Suppressor macrophage treated with lipopolysaccharide for 1 hour (primary cell): ENCODE measurements around the gene LCE1D.
A peak's percentile ranks its signal among the peaks of the same experiment; 100 is the strongest.

Experiments
- DNase-seq, 3 donors: peaks; one replicate each; pipeline ENCODE4 v3.0.0-alpha.2; 2020 to 2022

The LCE1D gene, protein sequence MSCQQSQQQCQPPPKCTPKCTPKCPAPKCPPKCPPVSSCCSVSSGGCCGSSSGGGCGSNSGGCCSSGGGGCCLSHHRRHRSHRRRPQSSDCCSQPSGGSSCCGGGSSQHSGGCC

DNA sequence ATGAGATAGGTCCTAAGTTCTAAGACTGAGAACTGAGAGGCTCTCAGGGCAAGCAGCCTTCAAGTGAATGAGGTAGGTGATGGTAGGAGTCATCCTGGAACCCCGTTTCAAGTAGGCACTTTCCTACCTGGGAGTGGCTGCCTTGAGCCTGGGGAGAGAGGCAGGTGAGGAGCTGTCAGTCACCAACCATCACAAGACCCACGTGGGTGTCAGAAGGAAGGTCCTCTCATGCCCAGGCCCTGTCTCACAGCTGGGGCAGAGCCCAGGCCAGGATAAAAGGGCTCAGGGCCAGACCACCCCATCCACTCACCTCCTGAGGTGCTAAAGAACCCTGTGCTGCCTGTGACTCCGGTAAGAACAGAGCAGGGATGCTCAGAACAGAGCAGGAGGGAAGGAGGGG, at the start of gene LCE1D:
TSS of gene LCE1D (plus strand) at position 301 of the 400 bp plus-strand sequence. CDS start 1,074 bp downstream, outside the sequence.
- no peak for DNase-seq

DNA sequence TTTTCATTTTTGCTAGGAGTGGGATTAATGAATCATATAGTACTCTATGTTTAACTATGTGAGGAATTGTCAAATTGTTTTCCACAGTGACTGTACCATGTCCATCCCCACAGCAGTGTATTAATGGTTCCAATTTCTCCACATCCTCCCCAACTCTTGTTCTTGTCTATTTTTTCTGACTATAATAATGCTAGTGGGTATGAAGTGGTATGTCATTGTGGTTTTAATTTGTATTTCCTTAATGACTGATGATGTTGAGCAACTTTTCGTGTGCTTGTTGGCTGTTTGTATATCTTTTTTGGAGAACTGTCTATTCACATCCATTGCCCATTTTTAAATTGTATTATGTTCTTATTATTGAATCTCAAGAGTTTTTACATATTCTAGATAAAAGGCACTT, 48.7 kb upstream of the LCE1D start:
- no peak for DNase-seq

DNA sequence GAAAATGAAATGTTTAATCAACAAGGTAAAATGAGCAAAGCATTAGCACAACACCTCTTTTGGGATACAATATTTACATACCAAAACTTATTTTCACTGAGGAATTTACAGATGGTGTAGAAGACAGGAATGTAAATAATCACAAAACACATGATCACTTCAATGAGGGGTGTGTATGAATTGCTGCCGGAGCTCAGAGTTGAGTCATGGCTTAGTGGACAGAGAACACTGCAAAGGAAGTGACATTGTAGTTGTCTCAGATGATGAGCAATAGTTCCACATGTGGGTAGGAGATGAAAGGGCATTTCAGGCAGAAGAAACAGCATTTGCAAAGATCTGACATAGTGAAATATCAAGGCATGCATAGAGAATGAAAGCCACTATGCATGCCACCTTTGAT, 44.3 kb upstream of the LCE1D start:
- DNase-seq = peak; percentile 9 to 45 (median 13)

DNA sequence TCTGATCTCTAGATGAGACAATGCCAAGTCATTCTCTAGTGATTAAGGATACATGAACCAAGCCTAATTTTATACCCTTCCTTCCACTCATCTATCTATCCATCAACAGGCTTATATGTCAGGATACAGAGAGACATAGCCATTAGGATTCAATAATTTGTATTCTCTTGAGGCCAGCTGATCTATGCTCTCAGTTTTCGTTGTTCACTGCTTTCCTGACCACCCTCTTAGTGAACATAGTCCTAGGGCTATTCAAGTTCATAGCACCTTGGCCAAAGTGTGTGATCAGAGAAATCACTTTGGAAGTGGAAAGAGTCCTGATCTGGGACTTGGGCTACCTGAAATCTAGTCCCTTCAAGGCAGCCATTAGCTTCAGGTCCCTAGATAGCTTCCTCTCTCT, 42.9 kb upstream of the LCE1D start:
- no peak for DNase-seq

DNA sequence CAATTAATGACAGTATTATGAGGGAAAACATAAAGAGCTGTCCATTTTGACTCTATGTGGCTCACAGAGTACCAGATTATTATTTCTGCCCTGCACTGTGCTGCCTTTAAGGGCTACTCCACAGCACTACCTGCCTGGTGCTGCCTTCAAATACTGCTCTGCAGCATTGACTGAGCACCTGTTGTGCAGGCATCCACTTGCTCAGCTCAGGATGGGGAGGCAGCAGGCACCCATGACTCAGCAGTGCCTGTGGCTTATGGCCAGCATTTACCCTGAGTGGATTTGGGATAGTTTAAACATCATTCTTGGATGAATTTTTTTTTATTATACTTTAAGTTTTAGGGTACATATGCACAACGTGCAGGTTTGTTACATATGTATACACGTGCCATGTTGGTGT, 39.6 kb upstream of the LCE1D start:
- DNase-seq = no peak

DNA sequence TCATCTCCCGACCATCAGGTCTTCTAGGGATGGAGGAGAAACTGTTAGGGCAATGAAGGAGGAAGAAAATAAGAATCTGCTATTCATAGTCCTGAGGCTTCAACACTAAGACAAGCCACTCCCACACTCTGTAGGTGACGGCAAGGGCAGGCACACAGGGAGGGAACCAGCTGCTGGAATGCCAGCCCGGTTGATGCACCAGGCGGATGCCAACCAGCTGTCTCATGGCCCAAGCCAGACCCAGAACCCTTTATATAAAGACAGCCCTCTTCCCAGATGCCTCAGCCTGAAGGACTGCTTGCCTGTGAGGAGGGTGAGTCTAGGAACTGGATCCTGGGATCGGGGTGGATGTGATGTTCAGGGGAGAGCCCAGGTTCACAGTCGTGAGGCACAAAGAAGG, 38.8 kb upstream of the LCE1D start, which contains the start of gene KPRP:
TSS of gene KPRP (plus strand) at position 279 of the 400 bp plus-strand sequence. CDS start 1,564 bp downstream, outside the sequence.
- DNase-seq = no peak

DNA sequence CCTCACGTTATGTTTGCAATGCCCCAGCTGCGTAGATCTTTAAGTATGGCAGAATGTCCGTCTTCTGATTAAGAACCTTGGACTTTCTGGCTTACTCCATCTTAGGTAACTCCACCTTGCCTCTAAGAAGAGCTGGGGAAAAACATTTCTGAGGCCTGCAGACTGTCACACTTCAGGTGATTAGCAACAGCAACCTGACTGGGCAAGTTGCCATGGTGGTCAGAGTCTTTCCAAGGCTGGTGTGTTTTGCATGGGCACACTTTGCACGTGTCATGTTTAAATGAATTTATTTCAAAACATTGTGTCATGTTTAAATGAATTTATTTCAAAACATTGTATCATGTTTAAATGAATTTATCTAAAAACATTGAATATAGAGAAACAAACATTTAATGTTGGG, 37.9 kb upstream of the LCE1D start:
- DNase-seq = no peak

DNA sequence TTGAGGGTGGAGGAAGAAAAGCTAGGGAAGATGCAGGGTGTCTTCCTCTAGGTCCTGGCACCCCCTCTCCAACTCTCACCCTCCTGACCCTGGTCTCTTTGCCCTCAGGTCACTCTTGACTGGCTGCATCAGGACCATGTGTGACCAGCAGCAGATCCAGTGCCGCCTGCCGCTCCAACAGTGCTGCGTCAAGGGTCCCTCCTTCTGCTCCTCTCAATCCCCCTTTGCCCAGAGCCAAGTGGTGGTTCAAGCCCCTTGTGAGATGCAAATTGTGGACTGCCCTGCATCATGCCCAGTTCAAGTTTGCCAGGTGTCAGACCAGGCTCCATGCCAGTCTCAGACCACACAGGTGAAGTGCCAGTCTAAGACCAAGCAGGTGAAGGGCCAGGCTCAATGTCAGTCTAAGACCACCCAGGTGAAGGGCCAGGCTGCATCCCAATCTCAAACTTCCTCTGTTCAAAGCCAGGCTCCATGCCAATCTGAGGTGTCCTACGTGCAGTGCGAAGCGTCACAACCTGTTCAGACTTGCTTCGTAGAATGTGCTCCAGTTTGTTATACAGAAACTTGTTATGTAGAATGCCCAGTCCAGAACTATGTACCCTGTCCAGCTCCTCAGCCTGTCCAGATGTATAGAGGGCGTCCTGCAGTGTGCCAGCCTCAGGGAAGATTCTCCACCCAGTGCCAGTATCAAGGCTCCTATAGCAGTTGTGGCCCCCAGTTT, 36.9 kb upstream of the LCE1D start:
- DNase-seq = no peak

DNA sequence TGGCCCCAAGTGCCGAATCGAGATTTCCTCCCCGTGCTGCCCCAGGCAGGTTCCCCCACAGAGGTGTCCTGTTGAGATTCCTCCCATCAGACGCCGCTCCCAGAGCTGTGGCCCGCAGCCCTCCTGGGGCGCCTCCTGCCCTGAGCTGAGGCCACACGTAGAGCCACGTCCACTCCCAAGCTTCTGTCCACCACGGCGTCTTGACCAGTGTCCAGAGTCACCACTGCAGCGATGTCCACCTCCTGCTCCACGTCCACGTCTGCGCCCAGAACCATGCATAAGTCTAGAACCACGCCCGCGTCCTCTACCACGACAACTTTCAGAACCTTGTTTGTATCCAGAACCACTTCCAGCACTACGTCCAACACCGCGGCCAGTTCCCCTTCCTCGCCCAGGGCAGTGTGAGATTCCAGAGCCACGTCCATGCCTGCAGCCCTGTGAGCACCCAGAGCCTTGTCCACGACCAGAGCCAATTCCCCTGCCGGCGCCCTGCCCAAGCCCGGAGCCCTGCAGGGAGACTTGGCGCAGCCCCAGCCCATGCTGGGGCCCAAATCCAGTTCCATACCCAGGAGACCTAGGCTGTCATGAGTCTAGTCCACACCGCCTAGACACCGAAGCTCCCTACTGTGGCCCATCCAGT, 35.9 kb upstream of the LCE1D start:
- no peak for DNase-seq

DNA sequence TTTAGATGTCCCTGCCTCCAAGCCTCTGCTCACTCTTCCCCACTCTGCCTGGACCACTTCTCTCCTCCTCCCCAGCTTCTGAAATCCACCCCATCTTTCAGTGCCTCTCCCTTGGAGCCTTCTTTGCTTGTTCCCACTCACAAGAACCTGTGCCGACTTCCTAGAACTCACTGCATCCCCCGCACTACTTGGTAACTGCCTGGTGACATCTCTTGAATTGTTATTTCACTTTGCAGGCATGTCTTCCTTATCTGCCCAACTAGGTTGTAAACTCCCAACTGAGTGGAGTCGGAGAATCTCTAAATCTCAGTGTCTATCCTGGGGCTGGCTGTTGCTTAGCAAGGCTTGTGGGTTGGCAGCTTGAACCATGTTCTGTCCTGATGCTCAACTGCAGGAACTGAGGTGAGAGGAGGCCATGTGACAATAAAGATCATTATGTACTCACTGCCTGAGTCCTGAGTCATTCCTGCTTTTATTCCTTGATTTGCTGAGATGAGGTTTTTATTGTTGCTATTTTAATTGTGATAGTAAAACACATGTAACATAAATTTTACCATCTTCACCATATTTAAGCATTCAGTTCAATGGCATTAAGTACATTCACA, 34.8 kb upstream of the LCE1D start:
- no peak for DNase-seq

DNA sequence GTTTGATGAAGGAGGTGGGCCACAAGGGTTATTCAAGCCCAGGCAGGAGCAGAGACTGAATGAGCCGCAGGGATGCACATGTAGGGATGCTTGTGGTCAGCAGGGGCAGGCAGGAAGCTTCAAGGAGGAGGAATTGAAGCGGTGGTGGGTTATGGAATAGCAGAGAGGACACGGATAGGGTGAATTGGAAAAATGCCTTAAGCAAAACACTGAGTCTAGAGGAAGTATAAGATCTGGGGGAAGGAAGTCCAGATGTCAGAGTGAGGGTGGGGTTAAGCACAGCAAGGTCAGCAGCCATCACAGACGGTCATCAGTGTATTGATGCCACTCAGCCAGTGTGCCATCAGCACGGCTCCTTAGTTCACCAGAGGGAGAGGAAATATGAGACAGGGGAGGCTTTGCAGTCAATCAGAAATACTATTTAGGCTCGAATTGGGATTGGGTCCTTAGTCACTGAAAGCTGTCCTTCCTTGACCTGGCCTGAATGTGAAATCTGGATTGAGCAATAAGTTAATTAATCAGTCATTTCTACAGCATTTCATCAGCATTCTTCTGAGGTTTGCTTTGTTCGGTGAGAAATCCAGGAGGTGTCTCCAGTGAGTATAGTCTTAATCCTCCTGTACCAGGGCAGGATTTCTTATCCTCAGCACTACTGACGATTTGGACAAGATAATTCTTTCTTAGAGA, 27.5 kb upstream of the LCE1D start:
- no peak for DNase-seq

DNA sequence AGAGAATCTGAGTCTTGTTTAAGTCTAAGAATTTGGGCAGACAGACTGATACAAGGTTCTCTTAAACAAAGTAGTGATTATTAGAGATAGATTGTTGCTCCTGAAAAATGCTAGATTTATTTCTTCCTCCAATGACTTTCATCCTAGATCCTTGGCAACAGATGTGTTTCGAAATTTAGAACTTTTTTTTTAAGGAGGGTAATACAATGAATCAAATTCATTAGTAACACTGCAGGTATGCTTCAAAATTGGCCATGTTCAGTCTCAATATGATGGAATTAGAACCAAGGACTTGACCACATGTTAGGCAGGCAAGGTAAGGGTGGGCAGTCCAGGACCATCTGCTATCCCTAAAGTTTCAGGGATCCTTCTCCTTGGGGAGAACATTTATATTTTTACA, 26.1 kb upstream of the LCE1D start:
- no peak for DNase-seq

DNA sequence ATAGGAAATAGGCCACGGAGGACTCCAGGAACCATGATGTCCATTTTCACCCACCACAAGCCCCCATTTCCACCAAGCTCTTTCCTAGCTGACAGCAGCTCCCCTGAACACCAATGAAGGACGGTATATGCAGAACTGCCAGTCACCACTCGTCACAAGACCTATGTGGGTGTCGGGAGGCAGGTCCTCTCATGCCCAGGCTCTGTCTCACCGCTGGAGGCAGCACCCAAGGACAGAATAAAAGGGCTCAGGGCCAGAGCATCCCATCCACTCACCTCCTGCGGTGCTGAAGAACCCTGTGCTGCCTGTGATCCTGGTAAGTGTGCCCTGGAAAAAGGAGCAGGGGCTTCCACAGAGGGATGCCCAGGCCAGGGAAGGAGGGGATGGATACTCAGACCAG, 21.6 kb upstream of the LCE1D start, which contains the start of gene LCE1F:
TSS of gene LCE1F (plus strand) at position 266 of the 400 bp plus-strand sequence. CDS start 1,232 bp downstream, outside the sequence.
- no peak for DNase-seq

DNA sequence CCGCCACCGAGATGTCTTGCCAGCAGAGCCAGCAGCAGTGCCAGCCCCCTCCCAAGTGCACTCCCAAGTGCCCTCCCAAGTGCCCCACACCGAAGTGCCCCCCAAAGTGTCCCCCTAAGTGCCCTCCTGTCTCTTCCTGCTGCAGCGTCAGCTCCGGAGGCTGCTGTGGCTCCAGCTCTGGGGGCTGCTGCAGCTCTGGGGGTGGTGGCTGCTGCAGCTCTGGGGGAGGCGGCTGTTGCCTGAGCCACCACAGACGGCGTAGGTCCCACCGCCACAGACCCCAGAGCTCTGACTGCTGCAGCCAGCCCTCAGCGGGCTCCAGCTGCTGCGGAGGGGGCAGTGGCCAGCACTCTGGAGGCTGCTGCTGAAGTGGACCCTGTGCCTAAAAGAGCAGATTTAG, 20.2 kb upstream of the LCE1D start:
- DNase-seq = no peak

DNA sequence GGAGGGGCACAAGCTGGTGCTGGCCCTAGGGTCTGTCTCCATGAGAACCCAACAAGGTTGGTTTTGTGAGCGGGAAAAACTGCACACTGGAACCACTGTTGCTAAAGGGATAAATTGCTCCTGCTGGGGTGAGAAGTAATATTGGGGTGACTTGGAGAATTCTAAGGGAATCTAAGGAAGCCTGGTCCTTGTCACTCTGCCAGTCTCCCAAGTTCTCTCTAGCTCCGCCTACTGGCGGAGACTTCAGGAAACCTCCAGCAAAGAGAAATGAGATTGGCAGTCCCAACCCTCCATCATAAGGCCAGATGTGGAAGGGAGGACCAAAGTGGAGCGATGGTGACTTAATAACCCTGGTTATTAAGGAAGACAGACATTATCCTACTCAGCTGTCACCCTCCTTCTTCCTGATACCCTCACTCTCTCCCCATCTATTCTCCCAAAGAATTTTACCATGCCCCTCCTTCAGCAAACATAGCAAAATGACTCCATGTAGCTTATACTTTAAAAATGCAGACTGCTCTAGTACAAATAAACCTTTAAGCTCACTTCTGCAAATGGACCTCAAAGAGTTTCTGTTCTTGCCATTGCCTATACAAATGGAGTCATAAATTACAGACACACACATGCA, 18.9 kb upstream of the LCE1D start:
- peak in 2 of 3 donors; percentile 16 to 37 for DNase-seq

DNA sequence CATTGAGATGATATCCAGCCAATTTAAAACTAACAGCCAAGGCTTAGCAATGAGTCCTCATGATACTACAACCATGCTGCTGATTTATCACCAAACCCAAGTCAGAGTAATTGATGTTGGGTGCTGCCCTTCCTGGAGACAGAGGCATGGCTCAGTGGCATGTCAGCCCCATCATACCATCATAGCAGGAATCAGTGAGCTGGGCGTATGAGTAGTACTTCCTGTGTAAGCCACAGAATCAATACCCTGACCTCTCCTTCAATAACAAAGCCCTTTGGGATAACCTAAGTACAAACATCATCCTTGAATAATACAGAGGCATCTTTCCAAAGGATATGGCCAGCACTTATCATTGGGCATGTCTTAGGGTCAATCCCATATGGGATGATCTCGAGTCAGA, 13.4 kb upstream of the LCE1D start:
- DNase-seq = no peak

DNA sequence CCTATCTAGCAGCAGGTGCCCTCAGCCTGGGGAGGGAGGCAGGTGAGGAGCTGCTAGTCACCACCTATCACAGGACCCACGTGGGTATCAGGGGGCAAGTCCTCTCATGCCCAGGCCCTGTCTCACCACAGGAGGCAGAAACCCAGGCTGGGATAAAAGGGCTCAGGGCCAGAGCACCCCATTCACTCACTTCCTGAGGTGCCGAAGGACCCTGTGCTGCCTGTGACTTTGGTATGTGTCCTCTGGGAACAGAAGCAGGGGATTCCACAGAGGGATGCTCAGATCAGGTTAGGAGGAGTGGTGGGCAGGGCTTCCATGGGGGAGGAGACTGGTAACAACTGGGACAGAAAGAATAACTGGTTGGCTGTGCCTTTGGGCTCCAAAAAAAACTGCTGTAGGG, 10.4 kb upstream of the LCE1D start, which contains the start of gene LCE1E:
TSS of gene LCE1E (plus strand) at position 181 of the 400 bp plus-strand sequence. CDS start 1,043 bp downstream, outside the sequence.
- no peak for DNase-seq

DNA sequence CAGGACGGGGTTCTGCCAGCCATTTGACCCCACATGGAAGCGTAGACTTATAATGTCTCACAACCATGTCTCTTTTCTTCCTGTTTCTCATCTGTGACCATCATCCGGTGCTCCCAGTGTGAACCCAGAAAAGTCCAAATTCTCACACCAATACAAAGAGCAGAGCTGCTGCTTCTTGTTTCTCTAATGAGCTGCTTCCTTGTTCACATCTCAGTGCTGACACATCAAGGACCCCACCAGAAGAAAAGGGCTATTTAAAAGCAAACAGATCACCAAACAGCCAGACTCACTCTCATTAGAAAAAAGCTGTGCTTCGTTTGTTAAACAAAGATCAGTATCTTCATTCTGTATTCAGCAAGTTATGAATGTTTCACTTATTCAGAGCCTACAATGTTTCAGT, 835 bp upstream of the LCE1D start:
- no peak for DNase-seq

DNA sequence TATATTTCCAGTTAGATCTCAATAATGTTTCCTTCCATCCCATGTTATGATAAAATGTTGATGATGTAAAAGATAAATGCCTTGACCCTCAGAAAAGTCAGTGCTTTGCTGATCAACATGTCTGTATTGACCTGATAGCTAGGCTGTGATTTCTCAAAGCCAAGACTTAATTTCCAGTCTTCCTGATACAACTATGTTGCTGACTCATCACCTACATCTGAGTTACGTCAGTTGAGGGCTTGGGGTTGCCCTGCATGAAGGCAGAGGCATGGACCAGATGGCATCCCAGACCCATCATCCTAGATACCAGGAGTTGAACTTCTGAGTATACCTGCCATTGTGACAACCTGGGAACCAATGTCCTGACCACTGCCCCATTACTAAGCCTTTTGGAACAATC, 4.8 kb downstream of the LCE1D start:
- DNase-seq = no peak

DNA sequence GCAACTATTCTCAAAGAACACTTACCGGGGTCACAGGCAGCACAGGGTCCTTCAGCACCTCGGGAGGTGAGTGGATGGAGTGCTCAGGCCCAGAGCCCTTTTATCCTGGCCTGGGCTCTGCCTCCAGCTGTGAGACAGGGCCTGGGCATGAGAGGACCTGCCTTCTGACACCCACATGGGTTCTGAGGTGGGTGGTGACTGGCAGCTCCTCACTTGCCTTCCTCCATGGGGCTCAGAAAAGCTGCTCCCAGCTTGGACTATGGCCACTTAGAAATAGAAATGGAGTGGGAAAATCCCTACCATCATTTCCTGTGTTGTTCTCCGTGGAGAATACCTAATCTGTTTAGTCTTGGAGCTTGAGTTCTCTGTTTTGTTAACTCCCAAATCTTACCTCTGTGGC, 10.1 kb downstream of the LCE1D start, which contains the start of gene LCE1C:
TSS of gene LCE1C (minus strand) at position 76 of the 400 bp plus-strand sequence. CDS start 1,173 bp downstream, outside the sequence.
- DNase-seq = no peak

DNA sequence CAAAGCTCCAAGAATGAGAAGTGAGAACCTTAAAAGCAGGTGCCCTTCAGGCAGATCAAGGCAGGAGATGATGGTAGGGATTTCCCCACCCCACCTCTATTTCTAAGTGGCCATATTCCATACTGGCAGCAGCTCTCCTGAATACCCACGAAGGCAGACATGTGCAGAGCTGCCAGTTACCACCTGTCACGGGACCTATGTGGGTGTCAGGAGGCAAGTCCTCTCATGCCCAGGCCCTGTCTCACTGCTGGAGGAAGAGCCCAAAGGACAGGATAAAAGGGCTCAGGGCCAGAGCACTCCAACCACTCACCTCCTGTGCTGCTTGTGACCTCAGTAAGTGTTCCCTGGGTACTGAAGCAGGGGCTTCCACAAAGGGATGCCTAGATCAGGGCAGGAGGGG, 14.5 kb downstream of the LCE1D start:
- DNase-seq = no peak

DNA sequence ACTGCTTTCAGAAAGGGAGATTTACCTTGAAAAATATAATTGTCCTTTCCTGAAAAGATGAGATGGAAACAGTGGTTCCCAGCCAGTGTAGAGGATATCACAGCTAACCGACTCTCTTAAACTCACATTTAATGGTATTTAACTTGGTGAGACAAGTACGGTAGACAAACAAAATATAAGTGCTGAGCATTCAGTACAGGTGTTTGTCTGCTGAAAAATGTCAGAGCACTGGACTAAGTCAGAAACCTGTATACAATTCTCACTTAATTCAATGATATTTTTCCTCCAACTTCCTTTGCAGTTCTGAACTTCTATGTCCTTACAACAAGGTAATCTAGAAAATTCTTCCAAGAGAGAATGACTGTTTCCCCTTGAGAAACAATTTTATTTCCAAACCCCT, 15.2 kb downstream of the LCE1D start, which contains the start of gene LCE1B:
TSS of gene LCE1B (plus strand) at position 301 of the 400 bp plus-strand sequence. CDS start 476 bp downstream, outside the sequence.
- no peak for DNase-seq
